ENCODE data around the gene CACNB2. TPM values are rescaled to one million over a fixed set of nuclear protein-coding genes. Genes with fewer than 3 reads are reported as not detected.

Gene CACNB2
- total RNA-seq, 1 donor from 2014 or later: 13.1 TPM

GRCh38 chr10:18406136-18406535 is 265.9 kb downstream of the CACNB2 start:
- Mint-ChIP-seq H3K4me1 (peaks cover 2% of the 10 kb centered on the region), H3K36me3 (no peaks in the 10 kb centered on the region), H3K4me3 (no peak overlapping the region), H3K27ac (no peak overlapping the region), H3K27me3 (ENCODE audit: low read depth) (peaks cover 5% of the 10 kb centered on the region), H3K9me3 (no peaks in the 10 kb centered on the region)
- DNase-seq (ENCODE audit: low spot score in 2 of 2, unreplicated experiment in 2 of 2): no peak
- no peak for TF ChIP-seq CTCF (IDR thresholded peaks at IDR 0.05; ENCODE audit: unreplicated experiment)

GRCh38 chr10:18409599-18410397 is 269.6 kb downstream of the CACNB2 start:
- no peaks in the 10 kb centered on the region for H3K27me3 Mint-ChIP-seq (ENCODE audit: low read depth)
- no peak overlapping the region for H3K4me3 Mint-ChIP-seq
- no peak for TF ChIP-seq CTCF (IDR thresholded peaks at IDR 0.05; ENCODE audit: unreplicated experiment)

GRCh38 chr10:18414061-18414460 is 273.8 kb downstream of the CACNB2 start:
- no peaks in the 10 kb centered on the region for H3K9me3 Mint-ChIP-seq
- H3K36me3 Mint-ChIP-seq: no peaks in the 10 kb centered on the region
- H3K4me1 Mint-ChIP-seq: no peaks in the 10 kb centered on the region
- H3K27ac Mint-ChIP-seq: no peak overlapping the region
- no peak for TF ChIP-seq CTCF (IDR thresholded peaks at IDR 0.05; ENCODE audit: unreplicated experiment)
- no peaks in the 10 kb centered on the region for H3K27me3 Mint-ChIP-seq (ENCODE audit: low read depth)
- no peak for DNase-seq (ENCODE audit: low spot score in 2 of 2, unreplicated experiment in 2 of 2)
- H3K4me3 Mint-ChIP-seq: no peak overlapping the region

More at GRCh38 chr10:18409599-18410397, 269.6 kb downstream of the CACNB2 start:
- no peaks in the 10 kb centered on the region for H3K4me1 Mint-ChIP-seq
- no peaks in the 10 kb centered on the region for H3K36me3 Mint-ChIP-seq
- no peak for DNase-seq (ENCODE audit: low spot score in 2 of 2, unreplicated experiment in 2 of 2)
- no peaks in the 10 kb centered on the region for H3K9me3 Mint-ChIP-seq
- no peak overlapping the region for H3K27ac Mint-ChIP-seq

GRCh38 chr10:18417950-18418527 is 277.8 kb downstream of the CACNB2 start:
- no peak for DNase-seq (ENCODE audit: low spot score in 2 of 2, unreplicated experiment in 2 of 2)
- Mint-ChIP-seq H3K27me3 (ENCODE audit: low read depth) (no peaks in the 10 kb centered on the region), H3K36me3 (no peaks in the 10 kb centered on the region), H3K4me3 (no peak overlapping the region), H3K9me3 (no peaks in the 10 kb centered on the region), H3K4me1 (no peaks in the 10 kb centered on the region), H3K27ac (no peak overlapping the region)
- no peak for TF ChIP-seq CTCF (IDR thresholded peaks at IDR 0.05; ENCODE audit: unreplicated experiment)

- Mint-ChIP-seq H3K27ac (no peak overlapping the region), H3K36me3 (no peaks in the 10 kb centered on the region), H3K4me3 (no peak overlapping the region), H3K9me3 (no peaks in the 10 kb centered on the region), H3K27me3 (ENCODE audit: low read depth) (no peaks in the 10 kb centered on the region), H3K4me1 (no peaks in the 10 kb centered on the region)
- TF ChIP-seq CTCF (IDR thresholded peaks at IDR 0.05; ENCODE audit: unreplicated experiment): no peak
- DNase-seq (ENCODE audit: low spot score in 2 of 2, unreplicated experiment in 2 of 2): no peak
Observed at GRCh38 chr10:18418541-18419215, 278.5 kb downstream of the CACNB2 start.

Measured in mesothelial cell of epicardium (in vitro differentiated cells).